Mucosa of stomach (tissue), 1 donor: ENCODE results near the gene FMNL1.

Experiments used
- H3K27me3 ChIP-seq: one replicate; pipeline ENCODE4 v1.7.0; 2013; ENCODE audit warnings: mild to moderate bottlenecking, low read length; ENCODE audit not compliant: control insufficient read depth, insufficient read depth
- H3K36me3 ChIP-seq: one replicate; pipeline ENCODE4 v1.7.0; 2013; ENCODE audit warnings: low read length; ENCODE audit not compliant: control insufficient read depth, insufficient read depth
- H3K4me1 ChIP-seq: one replicate; pipeline ENCODE4 v1.7.0; 2013; ENCODE audit warnings: mild to moderate bottlenecking, low read length; ENCODE audit not compliant: control insufficient read depth, insufficient read depth
- H3K4me3 ChIP-seq: one replicate; pipeline ENCODE4 v1.7.0; 2013; ENCODE audit warnings: low read length
- H3K9ac ChIP-seq: one replicate; pipeline ENCODE4 v1.7.0; 2013; ENCODE audit warnings: mild to moderate bottlenecking, low read length, moderate library complexity
- H3K9me3 ChIP-seq: one replicate; pipeline ENCODE4 v1.7.0; 2013; ENCODE audit warnings: mild to moderate bottlenecking, low read length, moderate library complexity; ENCODE audit not compliant: control insufficient read depth
- donor health status: Pancreatic carcinoma.

Gene FMNL1

DNA sequence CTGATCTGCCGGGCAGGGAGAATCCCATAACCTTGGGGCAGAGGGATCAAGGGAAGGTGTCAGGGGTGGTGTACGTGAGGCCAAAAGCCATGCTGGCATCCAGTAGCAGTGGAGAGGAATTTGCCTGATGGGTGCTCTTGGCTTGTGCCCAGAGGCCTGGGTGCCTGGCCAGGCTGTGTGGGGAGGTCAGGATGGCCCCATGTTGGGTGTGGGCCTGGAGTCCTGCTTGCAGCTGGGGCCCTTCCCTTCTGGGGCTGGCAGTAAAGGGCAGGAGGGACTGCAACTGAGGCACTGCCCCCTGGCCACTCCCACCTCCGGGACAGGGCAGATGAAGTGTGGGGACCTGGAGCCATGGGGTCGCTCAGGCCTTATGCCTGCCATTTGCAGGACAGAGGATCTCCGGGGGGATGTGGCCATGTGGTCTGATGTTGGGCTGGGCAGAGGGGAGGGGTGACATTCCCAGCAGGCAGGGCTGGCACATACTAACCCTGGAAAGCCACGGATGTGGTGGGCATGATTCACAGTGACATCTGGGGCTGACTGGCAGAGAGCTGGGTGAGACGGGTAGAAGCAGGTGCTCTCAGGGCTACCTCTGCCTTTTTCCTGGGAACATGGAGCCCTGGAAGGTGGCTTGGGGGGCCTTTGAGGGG, 3.5 kb downstream of the FMNL1 start:
- Histone ChIP-seq H3K4me3 (no peak overlapping the region), H3K4me1 (peaks cover 31% of the 10 kb centered on the region), H3K36me3 (no peaks in the 10 kb centered on the region), H3K9ac (peak overlapping the region; percentile 13), H3K9me3 (no peaks in the 10 kb centered on the region), H3K27me3 (peaks cover 32% of the 10 kb centered on the region)

- Histone ChIP-seq H3K9me3 (no peaks in the 10 kb centered on the region), H3K4me3 (no peak overlapping the region), H3K9ac (peak overlapping the region; percentile 13), H3K4me1 (peaks cover 37% of the 10 kb centered on the region), H3K36me3 (no peaks in the 10 kb centered on the region), H3K27me3 (peaks cover 26% of the 10 kb centered on the region)
Observed at GRCh38 chr17:45225964-45226530, 4.4 kb downstream of the FMNL1 start.

GRCh38 chr17:45226576-45226975, 4.9 kb downstream of the FMNL1 start:
- H3K36me3 ChIP-seq: no peaks in the 10 kb centered on the region
- peaks cover 39% of the 10 kb centered on the region for H3K4me1 ChIP-seq
- H3K4me3 ChIP-seq: no peak overlapping the region
- peak overlapping the region; percentile 7 for H3K9ac ChIP-seq
- peaks cover 27% of the 10 kb centered on the region for H3K27me3 ChIP-seq
- no peaks in the 10 kb centered on the region for H3K9me3 ChIP-seq

GRCh38 chr17:45227101-45227925, 5.6 kb downstream of the FMNL1 start:
- H3K36me3 ChIP-seq: no peaks in the 10 kb centered on the region

GRCh38 chr17:45227926-45228762, 6.5 kb downstream of the FMNL1 start:
- Histone ChIP-seq H3K9me3 (no peaks in the 10 kb centered on the region), H3K4me1 (peaks cover 39% of the 10 kb centered on the region), H3K36me3 (no peaks in the 10 kb centered on the region), H3K4me3 (no peak overlapping the region), H3K9ac (peak overlapping the region; percentile 34), H3K27me3 (peaks cover 14% of the 10 kb centered on the region)

More at GRCh38 chr17:45227101-45227925, 5.6 kb downstream of the FMNL1 start:
- Histone ChIP-seq H3K4me1 (peaks cover 39% of the 10 kb centered on the region), H3K4me3 (no peak overlapping the region), H3K9me3 (no peaks in the 10 kb centered on the region), H3K9ac (peak overlapping the region; percentile 41), H3K27me3 (peaks cover 23% of the 10 kb centered on the region)

DNA sequence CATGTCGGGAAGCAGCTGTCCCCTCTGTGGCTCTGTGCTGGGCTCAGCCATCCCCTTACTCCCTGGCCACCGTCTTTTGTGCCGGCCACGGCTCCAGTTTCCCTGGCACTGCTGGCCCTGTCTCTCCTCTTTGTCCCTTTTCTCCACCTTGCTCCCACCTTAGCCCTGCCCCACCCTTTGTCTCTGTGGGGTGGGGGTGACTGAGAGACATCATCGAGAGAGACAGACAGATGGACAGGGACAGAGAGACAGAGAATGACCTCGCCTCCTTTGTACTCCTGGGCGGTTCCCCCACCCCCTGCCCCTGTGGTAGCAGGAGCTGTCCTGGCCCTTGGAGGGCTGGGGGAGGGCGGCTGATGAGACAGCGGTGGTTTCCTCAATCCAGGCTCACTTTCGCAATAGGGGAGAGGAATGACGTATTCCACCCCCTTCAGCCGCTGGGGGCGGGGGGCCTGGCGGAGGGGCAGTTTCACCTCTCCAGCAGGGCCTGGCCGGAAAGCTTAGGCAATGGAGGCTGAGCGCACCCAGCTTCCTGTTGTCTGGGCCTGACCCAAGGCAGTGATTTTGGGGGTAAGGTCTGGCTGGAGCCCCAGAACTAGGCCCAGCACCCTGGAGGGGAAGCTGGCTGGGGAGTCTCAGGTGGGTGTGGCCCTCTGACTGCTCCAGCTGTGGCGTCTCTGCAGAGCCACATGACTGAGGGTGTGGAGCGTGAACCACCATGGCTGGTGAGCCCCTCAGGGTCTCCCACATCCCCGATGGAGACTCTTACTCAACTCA, 7.3 kb downstream of the FMNL1 start:
- no peaks in the 10 kb centered on the region for H3K9me3 ChIP-seq
- H3K4me3 ChIP-seq: no peak overlapping the region
- H3K9ac ChIP-seq: peak overlapping the region; percentile 34
- H3K27me3 ChIP-seq: peaks cover 10% of the 10 kb centered on the region
- no peaks in the 10 kb centered on the region for H3K36me3 ChIP-seq
- H3K4me1 ChIP-seq: peaks cover 39% of the 10 kb centered on the region

- Histone ChIP-seq H3K4me1 (peaks cover 39% of the 10 kb centered on the region), H3K4me3 (no peak overlapping the region), H3K9ac (peak overlapping the region; percentile 34)
Observed at GRCh38 chr17:45229681-45230409, 8.2 kb downstream of the FMNL1 start.

DNA sequence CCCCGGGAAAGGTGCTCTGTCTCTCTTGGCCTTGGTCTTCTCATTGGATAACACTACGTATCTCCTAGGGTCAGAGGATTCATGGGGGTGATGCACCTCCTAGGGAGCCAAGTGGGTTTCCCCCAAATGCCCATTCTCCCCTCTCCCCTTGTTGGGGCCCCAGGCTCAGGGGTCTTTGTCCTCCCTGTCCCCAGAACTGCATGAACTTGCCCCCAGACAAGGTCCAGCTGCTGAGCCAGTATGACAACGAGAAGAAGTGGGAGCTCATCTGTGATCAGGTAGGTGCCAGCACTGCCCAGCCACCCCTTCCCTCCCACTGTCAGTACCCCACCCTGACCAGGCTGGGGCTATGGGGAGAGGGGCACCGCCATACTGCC, 8.7 kb downstream of the FMNL1 start:
- Histone ChIP-seq H3K4me1 (peaks cover 39% of the 10 kb centered on the region), H3K36me3 (no peaks in the 10 kb centered on the region), H3K9ac (no peak overlapping the region), H3K4me3 (no peak overlapping the region), H3K27me3 (peaks cover 5% of the 10 kb centered on the region), H3K9me3 (no peaks in the 10 kb centered on the region)

More at GRCh38 chr17:45229681-45230409, 8.2 kb downstream of the FMNL1 start:
- no peaks in the 10 kb centered on the region for H3K9me3 ChIP-seq
- H3K36me3 ChIP-seq: no peaks in the 10 kb centered on the region
- peaks cover 5% of the 10 kb centered on the region for H3K27me3 ChIP-seq

DNA sequence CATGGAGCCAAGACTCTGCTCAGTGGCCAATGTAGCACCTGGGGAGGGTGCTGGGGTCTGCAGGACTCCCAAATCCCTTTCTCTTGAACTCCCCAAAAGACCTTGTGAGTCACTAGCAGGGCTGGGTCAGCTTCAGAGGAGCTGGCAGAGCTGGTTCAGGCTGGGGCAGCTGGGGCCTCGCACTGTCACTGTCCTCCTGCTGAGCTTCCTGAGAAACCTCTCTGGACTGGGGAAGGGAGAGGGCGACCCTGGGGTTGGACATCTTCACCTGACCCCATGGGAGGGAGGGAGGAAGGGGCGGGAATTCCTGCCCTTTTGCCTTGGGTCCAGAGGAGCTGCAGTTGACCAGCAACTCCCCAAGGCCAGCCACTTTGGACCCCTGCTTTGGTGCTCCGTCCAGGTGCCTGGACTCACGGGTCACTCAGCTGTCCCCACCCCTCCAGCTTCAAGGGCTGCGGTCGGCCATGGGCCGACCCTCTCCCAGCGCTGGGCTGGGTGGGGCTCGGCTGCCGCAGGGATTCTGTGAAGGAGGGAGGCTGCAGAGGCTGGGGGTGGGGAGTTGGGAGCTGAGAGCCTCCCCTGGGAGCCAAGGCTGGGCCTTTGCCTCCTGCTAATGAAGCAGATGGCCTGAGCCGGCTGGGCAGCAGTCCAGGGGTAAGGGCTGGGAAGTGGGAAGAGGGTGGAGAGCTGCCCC, 9.2 kb downstream of the FMNL1 start:
- Histone ChIP-seq H3K9ac (no peak overlapping the region), H3K4me3 (no peak overlapping the region), H3K36me3 (no peaks in the 10 kb centered on the region), H3K4me1 (peaks cover 39% of the 10 kb centered on the region), H3K9me3 (no peaks in the 10 kb centered on the region), H3K27me3 (peaks cover 5% of the 10 kb centered on the region)

DNA sequence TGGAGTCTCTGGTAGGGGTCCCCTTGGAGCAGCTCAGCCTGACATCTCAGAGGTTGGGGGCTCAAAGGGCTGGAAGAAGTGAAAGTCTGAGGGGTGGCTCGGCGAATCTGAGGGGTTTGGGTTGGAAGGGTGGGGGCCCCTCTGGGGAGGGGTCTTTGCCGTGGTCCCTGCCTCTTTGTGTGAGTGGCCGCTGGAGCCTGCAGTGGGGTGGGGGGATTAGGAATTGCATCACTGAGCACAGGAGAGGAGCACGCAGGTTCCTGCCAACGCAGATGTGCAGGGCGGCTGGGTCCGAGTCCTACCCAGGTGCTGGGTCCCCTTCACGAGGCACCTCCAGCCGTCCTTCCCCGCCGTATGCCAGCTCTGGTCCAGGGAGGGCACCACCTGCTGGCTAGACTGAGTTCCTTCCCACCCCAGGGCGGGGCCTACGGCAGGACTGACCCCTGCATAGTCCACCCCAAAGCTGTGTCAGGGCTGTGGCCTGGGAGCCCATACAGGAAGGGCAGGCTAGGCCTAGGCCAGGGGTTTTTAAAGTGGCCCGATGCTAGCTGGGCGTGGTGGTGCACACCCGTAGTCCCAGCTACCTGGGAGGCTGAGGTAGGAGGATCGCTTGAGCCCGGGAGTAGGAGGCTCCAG, 9.9 kb downstream of the FMNL1 start:
- no peaks in the 10 kb centered on the region for H3K36me3 ChIP-seq
- no peak overlapping the region for H3K9ac ChIP-seq
- H3K4me1 ChIP-seq: peaks cover 36% of the 10 kb centered on the region
- peaks cover 5% of the 10 kb centered on the region for H3K27me3 ChIP-seq
- H3K9me3 ChIP-seq: no peaks in the 10 kb centered on the region
- H3K4me3 ChIP-seq: no peak overlapping the region
